PC-3 (cell line): ENCODE results near the gene SCLY.

Source experiments
- CTCF ChIP-seq: fragments of 300-600 bp; sonication (generic); conservative IDR thresholded peaks from 2 replicates; pipeline ENCODE4 v1.5.1; 2017; ENCODE audit warnings: antibody characterized with exemption, low read depth, mild to moderate bottlenecking, low read length
- EZH2 ChIP-seq: fragments of 300-600 bp; sonication (generic); IDR thresholded peaks from one replicate; pipeline ENCODE4 v1.6.1; 2017; ENCODE audit warnings: antibody characterized with exemption, mild to moderate bottlenecking, low read length; ENCODE audit not compliant: unreplicated experiment
- EZH2phosphoT487 ChIP-seq: fragments of 300-600 bp; sonication (generic); IDR thresholded peaks from 2 replicates; pipeline ENCODE4 v1.6.1; 2018; ENCODE audit warnings: mild to moderate bottlenecking, antibody characterized with exemption, low read length, borderline replicate concordance

- no peak for TF ChIP-seq CTCF
- TF ChIP-seq EZH2 = no peak
- no peak for TF ChIP-seq EZH2phosphoT487
Observed at GRCh38 chr2:238090887-238091286, 30.1 kb downstream of the SCLY start.
